Measurements from ENCODE around the gene MLXIP. TPM values are rescaled to one million over a fixed set of nuclear protein-coding genes. Genes with fewer than 3 reads are reported as not detected.
"Not testable (repeated sequence)": the region's sequence is repeated elsewhere in the genome, so short reads cannot be mapped to it uniquely, and the experiment has no call there.

Gene MLXIP
- total RNA-seq, 1 donor from 2014 or later, result 13.2 TPM

GRCh38 chr12:122051231-122051876 is 27.2 kb upstream of the MLXIP start:
- DNase-seq (ENCODE audit: low spot score), result no peak

GRCh38 chr12:122052285-122052684 is 26.3 kb upstream of the MLXIP start:
- DNase-seq (ENCODE audit: low spot score), result no peak

- no peak for DNase-seq (ENCODE audit: low spot score)
Observed at GRCh38 chr12:122054842-122055520, 23.6 kb upstream of the MLXIP start.

GRCh38 chr12:122056406-122056805 is 22.1 kb upstream of the MLXIP start:
- DNase-seq (ENCODE audit: low spot score), result not testable (repeated sequence)

GRCh38 chr12:122057007-122057735 is 21.4 kb upstream of the MLXIP start:
- DNase-seq (ENCODE audit: low spot score), result no peak

- DNase-seq (ENCODE audit: low spot score), result no peak
Observed at GRCh38 chr12:122057769-122058168, 20.8 kb upstream of the MLXIP start.

GRCh38 chr12:122058549-122059149 is 19.9 kb upstream of the MLXIP start:
- DNase-seq (ENCODE audit: low spot score), result no peak

GRCh38 chr12:122059203-122059960 is 19.2 kb upstream of the MLXIP start:
- no peak for DNase-seq (ENCODE audit: low spot score)

GRCh38 chr12:122060081-122060501 is 18.5 kb upstream of the MLXIP start:
- no peak for DNase-seq (ENCODE audit: low spot score)

GRCh38 chr12:122061253-122061652 is 17.3 kb upstream of the MLXIP start:
- no peak for DNase-seq (ENCODE audit: low spot score)

- DNase-seq (ENCODE audit: low spot score), result peak; percentile 98
Observed at GRCh38 chr12:122062832-122063693, 15.5 kb upstream of the MLXIP start.

GRCh38 chr12:122063694-122064024 is 14.9 kb upstream of the MLXIP start:
- DNase-seq (ENCODE audit: low spot score), result no peak

GRCh38 chr12:122064025-122064777 is 14.4 kb upstream of the MLXIP start:
- peak; percentile 99 for DNase-seq (ENCODE audit: low spot score)

GRCh38 chr12:122064780-122065588 is 13.6 kb upstream of the MLXIP start:
- peak; percentile 97 for DNase-seq (ENCODE audit: low spot score)

GRCh38 chr12:122067548-122067947 is 11.0 kb upstream of the MLXIP start:
- no peak for DNase-seq (ENCODE audit: low spot score)

- DNase-seq (ENCODE audit: low spot score), result no peak
Observed at GRCh38 chr12:122067966-122068365, 10.6 kb upstream of the MLXIP start.

GRCh38 chr12:122072031-122072970 is 6.3 kb upstream of the MLXIP start:
- DNase-seq (ENCODE audit: low spot score), result peak; percentile 78

- no peak for DNase-seq (ENCODE audit: low spot score)
Observed at GRCh38 chr12:122073815-122074214, 4.7 kb upstream of the MLXIP start.
